ENCODE measurements around the gene CDON.
"Not testable (repeated sequence)": the region's sequence is repeated elsewhere in the genome, so short reads cannot be mapped to it uniquely, and the experiment has no call there.

CDON gene

GRCh38 chr11:126039485-126040271, 23.0 kb downstream of the CDON start:
- no peak for DNase-seq

DNA sequence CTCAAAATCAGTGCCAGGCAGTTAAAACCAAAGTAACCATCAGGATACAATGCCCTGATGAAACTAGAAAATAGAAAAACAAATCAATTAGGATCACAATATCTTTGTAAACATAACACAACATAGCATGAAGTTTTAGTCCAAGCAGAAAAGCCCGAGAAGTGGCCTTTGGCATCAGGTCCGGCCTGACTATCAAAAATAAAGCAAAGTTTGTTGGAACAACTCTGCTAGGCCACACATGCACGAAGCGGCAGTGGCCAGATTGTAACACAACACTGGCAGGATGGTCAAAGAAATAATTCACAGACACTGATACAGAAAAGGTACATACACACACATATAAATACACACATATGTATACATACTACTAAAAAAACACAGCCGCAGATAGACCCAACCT, 26.9 kb downstream of the CDON start:
- DNase-seq = no peak

DNA sequence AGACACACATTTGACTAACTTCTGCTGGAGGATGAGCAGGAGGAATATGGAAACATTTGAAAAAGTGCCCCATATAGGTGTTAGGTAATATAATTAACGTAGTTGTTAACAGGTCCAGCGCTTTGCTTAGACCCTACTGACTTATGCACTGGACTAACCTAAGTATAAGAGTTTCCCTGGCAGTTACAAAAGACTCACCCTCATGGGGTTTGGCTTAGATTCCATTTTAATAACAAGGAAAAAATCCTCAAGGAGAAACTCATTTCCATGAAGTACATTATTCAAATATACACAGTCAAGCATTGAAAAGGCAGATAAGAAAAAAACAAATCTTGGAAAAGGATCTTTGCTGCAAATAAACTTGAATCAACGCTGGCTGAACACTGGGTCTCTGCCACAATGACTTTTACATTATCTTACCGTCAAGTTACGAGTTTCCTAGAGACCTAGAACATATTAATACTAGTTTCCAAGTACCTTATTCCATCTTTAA, 27.7 kb downstream of the CDON start:
- DNase-seq = no peak

DNA sequence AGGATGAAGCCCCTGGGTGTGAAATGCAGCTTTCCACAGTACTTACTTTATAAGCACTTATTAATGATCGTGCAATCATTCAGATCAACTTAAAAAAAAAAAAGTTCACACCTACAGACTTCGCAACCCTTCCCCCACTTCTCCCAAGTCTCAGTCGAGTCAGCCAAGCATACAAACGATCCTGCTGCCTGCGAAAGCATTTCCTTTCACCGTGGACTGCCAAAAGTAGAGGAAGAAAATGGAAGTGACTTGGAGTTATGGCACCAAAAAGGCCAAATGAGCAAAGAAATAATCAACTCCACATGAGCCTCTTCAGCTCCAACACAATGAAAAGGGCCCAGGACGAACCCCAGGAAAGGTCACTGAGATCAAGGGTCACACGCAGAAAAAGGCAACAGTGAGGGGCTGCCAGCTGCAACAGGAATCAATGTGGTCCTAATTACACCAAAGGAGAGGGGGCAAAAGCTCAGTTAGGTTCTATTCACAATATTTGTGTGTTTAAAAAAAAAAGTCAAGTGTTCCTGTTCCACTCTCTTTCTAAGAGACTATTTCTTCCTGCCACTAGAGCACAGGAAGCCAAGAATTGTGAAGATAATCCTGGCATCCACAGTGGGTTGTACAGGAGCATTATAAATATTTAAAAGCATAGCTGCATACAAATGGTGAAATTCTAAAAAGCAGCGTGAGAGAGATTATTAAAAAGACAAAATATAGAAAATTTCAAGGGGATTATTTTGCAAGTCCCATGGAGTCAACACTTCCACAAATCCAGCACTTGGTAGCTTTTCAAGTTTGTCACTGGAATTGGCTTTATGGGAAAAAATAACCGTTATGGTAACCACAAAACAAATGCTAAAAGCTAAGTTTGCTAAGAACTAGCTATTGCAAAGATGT, 28.4 kb downstream of the CDON start:
- no peak for DNase-seq

- DNase-seq = no peak
Measured at GRCh38 chr11:126032375-126032774, 30.3 kb downstream of the CDON start.

DNA sequence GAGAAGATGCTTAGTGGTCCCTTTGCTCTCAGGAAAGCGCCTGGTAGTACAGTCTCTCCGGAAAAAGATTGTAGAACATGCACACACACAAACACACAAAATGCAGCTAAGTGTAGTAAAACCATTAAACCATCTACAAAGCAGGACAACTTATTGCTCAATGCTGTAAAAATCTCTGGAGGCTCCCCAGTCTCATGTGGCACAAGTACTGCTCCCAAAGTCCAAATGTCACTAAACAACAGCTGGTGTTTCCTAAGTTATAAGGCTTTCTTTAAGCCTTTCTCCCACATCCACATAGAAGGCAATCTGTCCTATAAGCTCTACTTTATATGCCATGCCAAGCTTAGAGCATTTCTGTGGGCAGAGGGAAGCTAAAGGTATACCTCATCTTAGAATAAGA, 32.9 kb downstream of the CDON start:
- DNase-seq = no peak

DNA sequence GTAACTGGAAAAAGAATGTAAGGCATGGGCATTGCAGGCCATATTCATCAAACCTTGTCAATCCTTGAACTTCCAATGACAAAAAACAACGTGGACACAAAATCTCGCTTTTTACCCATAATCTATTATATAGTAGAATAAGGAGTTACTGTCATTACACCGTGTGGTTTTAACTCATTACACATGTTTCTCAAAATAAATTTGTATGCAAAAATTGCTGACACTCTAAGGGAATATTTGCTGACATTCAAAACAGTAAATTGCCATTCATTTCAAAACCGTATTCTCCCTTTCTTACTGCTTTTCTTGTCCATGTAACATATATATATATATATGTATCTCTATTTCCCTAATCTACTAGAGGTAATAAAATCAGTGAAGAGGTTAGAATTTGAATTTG, 33.4 kb downstream of the CDON start:
- no peak for DNase-seq

DNA sequence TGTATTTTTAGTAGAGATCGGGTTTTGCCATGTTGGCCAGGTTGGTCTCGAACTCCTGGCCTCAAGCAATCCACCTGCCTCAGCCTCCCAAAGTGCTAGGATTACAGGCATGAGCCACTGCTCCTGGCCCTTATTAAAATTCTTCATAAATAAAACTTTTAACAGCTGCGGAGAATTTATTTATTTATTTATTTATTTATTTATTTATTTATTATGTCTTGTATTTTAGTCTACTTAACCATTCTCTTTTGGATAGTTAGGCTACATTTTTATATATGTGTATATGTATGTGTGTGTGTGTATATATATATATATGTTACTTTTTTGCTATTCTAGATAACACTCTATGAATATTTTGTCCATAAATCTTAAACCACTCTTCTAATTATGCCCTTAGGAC, 34.1 kb downstream of the CDON start:
- DNase-seq = not testable (repeated sequence)

GRCh38 chr11:126026579-126026978, 36.1 kb downstream of the CDON start:
- DNase-seq = no peak

DNA sequence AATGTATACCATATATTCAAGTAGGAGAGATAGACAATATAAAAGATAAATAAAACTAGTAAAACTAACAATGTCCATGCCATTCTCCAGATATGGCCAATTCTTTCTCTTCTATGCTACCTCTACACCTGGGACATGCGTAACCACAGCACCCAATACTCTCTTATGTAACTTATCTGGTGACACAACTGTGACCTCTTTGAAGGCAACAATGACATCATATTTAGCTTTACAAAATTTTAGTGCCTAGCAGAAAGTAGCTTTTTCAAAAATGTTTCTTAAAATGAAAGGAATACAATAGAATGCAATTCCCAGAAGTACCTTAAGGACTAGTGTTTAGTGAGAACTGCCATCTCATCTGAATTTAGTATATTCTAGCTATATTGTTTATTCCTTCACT, 36.8 kb downstream of the CDON start:
- no peak for DNase-seq

DNA sequence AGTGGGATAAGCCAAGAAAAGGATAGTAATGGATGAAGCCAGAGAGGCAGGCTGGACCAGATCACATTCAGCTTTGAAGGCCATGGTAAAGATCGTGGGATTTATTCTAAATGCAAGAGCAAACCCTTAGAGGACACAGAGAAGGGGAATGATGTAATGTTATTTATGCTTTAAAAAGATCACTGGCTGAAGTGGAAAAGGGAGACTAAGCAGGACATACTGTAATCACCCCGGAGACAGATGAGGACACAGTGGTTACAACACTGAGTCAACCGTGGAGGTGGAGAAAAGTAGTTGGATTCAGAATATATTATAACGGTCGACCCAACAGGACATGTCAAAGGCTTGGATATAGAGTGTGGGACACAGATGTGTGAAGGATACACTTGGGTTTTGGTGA, 38.5 kb downstream of the CDON start:
- no peak for DNase-seq

DNA sequence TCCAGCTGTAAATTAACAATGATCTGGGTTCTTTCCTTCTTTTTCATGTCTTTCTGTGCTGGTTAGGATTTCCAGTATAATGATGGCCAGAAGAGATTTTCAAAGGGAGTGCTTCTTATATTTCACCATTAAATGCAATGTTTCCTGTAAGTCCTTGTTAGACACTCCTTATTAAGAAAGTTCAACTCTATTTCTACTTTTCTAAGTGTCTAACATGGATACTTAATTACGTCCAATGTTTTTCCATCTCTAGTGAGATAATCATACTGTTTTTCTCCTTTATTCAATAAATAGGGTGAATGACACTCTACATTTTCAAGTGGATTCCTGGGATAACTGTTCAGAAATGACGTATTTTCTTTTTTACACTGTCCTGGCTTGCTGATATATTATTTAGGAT, 49.8 kb downstream of the CDON start:
- no peak for DNase-seq

- no peak for DNase-seq
Measured at GRCh38 chr11:126011754-126012153, 50.9 kb downstream of the CDON start.

DNA sequence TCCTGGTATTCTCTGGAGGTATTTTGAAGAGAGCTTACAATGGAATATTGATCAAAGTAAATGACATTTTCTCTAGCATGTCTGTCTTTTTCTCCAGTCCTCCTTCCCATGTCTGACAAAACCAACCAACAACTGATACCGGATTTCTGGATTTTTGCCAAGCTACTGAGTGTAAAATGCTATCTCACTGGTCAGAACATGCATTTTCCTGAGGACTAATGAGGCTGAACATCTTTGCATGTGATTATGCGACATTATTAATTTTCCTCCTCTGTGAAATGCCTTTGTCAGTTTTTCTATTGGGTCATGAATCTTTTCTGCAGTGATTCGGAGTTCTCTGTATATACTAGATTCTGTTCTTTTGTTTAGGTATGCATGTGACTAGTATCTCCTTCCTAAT, 51.4 kb downstream of the CDON start:
- no peak for DNase-seq

- DNase-seq = no peak
Measured at GRCh38 chr11:126008956-126009355, 53.7 kb downstream of the CDON start.

- DNase-seq = peak; percentile 60
Measured at GRCh38 chr11:126007238-126007637, 55.4 kb downstream of the CDON start.

GRCh38 chr11:126006068-126006467, 56.6 kb downstream of the CDON start:
- DNase-seq = no peak

DNA sequence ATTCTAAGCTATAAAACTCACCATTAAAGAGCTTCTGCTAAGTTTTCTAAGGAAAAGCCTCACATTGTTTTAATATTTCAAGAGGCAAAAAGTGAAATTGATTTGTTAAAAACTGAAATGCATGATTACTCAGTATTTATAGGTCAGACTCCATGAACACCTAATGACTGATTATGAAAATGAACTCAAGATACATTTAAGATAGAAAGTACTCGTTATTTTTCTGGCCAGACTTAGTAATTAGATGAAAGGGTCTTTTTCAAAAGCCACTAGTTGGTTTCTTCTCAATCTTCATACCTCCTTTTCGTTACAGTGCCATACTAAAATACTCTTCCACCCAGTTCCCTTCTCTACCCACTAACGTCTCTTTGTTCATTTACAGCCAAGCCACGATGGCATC, 60.5 kb downstream of the CDON start:
- DNase-seq = no peak

DNA sequence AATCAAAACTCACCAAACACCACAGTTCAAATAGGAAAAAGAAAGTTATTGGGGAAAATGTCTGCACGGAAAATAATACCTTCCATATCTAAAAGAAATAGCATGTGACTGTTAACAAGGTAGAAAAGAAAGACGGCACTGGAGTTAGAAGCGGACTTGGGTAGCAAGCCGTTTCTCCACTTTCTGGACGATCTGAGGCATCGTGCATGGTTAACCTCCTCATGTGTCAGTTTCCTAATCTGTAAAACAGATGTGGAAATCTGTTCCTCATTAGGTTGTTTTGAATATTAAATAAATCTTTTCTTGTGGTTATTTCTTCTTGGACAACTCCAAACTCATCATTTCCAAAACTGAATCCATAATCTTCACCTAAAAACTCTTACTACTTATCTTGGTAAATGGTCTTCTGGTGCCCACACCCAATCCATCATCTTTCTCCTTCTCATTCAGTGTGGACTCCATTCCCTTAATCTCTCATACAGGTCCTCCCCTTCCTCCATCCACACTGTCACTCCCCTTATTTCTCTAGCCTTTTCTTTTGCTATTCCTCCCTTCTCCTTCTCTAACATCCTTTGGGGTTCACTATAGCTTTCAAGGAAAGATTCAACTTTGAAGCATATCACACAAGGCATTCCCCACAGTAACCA, 63.3 kb downstream of the CDON start:
- no peak for DNase-seq

DNA sequence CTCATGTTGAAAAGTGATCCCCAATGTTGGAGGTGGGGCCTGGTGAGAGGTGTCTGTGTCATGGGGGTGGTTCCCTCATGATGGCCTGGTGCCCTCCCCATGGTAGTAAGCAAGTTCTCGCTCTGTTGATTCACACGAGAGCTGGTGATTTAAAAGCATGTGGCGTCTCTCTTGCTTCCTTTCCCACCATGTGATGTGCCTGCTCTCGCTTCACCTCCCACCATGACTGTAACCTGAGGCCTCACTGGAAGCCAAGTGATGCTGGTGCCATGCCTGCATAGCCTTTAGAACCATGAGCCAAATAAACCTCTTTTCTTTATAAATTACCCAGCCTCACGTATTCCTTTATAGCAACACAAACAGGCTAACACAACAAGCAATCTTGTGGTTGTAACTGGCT, 64.4 kb downstream of the CDON start:
- no peak for DNase-seq

- no peak for DNase-seq
Measured at GRCh38 chr11:125995313-125995712, 67.4 kb downstream of the CDON start.

DNA sequence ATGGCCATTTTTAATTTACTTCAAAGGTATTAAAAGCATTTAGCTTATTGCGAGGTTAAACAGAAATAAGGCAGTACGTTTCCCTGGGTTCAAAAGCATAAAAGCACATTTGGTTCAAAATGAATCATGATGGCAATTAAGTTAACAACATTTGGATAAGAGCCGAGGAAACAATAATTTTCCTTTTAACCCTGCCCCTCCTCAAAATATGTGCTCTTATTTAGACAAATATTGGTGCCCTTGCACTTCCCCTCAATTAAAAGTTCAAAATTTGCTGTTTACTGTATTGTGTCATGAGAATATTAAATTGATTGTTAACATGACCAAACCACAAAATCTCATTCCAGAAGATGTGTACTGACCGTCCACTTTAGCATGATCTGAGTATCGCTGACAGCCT, 68.2 kb downstream of the CDON start:
- no peak for DNase-seq

DNA sequence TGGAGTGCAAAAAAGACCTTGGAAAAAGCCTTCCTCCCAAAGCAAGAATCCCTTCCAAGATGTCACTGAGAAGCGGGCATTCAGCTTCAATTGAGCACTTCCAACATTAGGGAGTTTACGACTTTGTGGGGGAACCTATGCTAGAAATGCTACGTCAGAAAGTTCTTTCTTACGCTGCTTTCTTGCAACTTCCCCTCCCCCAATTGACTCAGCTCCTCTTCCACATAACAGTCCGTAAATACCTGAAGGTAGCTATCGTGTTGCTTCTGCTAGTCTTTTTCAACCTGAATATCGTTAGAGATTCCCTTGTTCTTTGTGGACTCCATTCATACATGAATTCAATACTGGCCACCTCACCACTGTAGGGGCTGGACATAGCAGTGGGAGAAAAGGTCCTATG, 69.8 kb downstream of the CDON start:
- DNase-seq = no peak
